Lower leg skin (tissue), 3 donors: Measurements from ENCODE around the gene DFFA.
"Not testable (repeated sequence)": the region's sequence is repeated elsewhere in the genome, so short reads cannot be mapped to it uniquely, and the experiment has no call there.

Source experiments
- CTCF ChIP-seq, 3 donors: fragments of 450-650 bp; IDR thresholded peaks; one replicate each; pipeline ENCODE4 v1.5.1; 2016; ENCODE audit warnings: antibody characterized with exemption in 3 of 3, mild to moderate bottlenecking in 3 of 3, moderate library complexity in 2 of 3
- POLR2A ChIP-seq, 2 donors: fragments of 450-650 bp; IDR thresholded peaks; one replicate each; pipeline ENCODE4 v1.6.1; 2016 to 2017; ENCODE audit warnings: antibody characterized with exemption in 2 of 2, mild to moderate bottlenecking in 1 of 2, moderate library complexity in 1 of 2

- not testable (repeated sequence) for TF ChIP-seq CTCF, POLR2A (IDR thresholded peaks at IDR 0.05)
These were observed 56.4 kb downstream of the DFFA start for GRCh38 chr1:10415967-10416366.
